IPS-11a (cell line): ENCODE results near the gene NDUFA8.

Experiments
- H3K4me3 ChIP-seq: one replicate; pipeline ENCODE4 v1.5.1; 2013; ENCODE audit warnings: low read depth, low read length, control low read depth

NDUFA8 gene

GRCh38 chr9:122159026-122159924 is at the start of gene NDUFA8, which contains the start of gene MORN5:
TSS of gene NDUFA8 (minus strand) at chr9:122159779. CDS start at chr9:122159677, 102 bp downstream.
TSS of gene MORN5 (plus strand) at chr9:122159908. CDS start at chr9:122159973, 65 bp downstream.
- H3K4me3 ChIP-seq, result peak within 1 kb of the TSS; percentile 75

DNA sequence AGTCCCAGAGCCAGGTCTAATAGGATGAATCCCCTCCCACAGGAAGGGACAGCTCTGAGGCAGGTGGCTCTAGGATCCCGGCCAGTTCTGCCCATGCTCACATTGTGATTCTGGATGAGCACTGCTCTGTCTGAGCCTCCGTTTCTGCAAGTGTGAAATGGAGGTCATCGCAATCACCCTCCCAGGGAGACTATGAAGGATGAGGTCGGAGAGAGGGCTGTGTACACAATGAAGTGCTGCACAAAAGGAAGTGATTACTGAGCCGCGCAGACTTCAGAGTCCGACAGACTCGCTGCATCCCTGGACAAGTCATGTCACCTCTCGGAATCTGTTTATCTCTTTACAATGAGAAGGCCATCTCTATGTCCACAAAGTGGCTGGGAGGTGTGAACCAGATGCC is 47.5 kb upstream of the NDUFA8 start:
- H3K4me3 ChIP-seq, result no peak overlapping the region

GRCh38 chr9:122206118-122207046 is 46.8 kb upstream of the NDUFA8 start:
- no peak overlapping the region for H3K4me3 ChIP-seq

DNA sequence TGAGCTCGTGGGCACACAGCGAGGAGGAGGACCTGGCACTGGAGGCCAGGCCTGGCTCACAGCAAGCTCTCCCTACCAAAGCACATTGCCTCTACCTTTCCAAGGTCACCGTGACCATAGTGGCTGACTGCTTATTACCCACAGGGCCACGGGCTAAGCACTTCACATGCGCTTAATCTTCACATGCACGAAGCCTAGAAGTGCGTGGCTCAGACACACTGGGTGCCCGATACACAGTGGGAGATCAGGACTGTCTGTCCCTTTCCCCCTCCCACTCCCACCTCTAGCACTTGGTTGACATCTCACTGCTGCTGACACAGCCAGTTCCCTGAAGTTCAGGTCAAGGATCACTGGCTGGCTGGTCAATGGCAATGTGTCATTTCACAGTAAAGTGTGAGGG is 45.6 kb upstream of the NDUFA8 start:
- H3K4me3 ChIP-seq, result no peak overlapping the region

- H3K4me3 ChIP-seq, result no peak overlapping the region
Observed at GRCh38 chr9:122204491-122204890, 44.9 kb upstream of the NDUFA8 start.

GRCh38 chr9:122204055-122204454 is 44.5 kb upstream of the NDUFA8 start:
- no peak overlapping the region for H3K4me3 ChIP-seq

- H3K4me3 ChIP-seq, result no peak overlapping the region
Observed at GRCh38 chr9:122202111-122202510, 42.5 kb upstream of the NDUFA8 start.

GRCh38 chr9:122201641-122202040 is 42.1 kb upstream of the NDUFA8 start:
- H3K4me3 ChIP-seq, result no peak overlapping the region

GRCh38 chr9:122200960-122201595 is 41.5 kb upstream of the NDUFA8 start:
- H3K4me3 ChIP-seq, result no peak overlapping the region

GRCh38 chr9:122197882-122198281 is 38.3 kb upstream of the NDUFA8 start:
- no peak overlapping the region for H3K4me3 ChIP-seq

DNA sequence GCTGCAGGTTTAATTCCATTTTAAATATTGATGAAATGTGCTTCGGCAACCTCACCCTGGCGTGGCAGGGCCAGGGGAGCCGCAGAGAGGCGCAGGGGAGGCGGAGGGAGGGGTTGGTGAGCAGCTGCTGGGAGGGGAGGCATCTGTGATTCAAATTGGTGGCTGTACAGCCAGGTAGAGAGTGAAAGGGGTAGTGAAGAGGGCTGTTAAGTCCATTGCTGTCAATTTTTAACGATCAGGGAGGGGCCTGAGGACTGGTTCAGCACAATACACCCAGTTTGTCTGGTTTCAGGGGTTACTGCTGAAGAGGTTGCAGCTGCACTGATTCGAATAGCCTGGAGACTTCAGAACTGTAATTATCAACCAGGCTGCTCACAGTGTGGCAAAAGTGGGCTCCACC is 37.8 kb upstream of the NDUFA8 start:
- H3K4me3 ChIP-seq, result no peak overlapping the region

DNA sequence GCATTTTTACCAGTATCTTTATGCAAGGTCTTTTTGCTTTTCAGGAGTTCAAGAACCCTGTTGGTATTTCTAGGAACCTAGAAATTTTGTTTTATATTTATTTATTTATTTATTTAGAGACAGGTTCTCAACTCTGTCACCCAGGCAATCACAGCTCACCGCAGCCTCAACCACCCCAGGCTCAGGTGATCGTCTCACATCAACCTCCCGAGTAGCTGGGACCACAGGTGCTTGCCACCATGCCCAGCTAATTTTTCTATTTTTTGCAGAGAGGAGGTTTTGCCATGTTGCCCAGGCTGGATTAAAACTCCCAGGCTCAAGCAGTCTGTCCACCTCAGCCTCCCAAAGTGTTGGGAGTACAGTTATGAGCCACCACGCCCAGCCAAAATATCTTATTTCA is 36.3 kb upstream of the NDUFA8 start:
- H3K4me3 ChIP-seq, result no peak overlapping the region

DNA sequence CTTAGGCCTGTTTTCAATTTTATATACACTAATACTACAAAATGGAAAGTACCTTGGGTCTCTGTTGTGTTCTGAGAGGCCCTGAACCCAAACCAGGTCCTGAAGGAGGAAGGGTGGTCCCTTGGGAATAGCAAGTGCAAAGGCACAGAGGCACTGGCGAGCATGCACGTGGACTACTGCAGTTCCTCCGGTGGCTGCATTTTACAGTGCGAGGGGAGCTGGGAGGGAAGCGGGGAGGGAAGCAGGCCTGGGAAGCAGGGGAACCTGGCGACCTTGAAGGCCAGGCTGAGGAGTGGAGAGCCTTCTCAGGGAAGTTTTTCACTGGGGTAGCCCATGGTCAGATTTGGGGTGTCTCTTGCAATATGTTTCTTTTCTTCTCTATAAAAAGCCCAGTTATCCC is 34.1 kb upstream of the NDUFA8 start:
- H3K4me3 ChIP-seq, result no peak overlapping the region

DNA sequence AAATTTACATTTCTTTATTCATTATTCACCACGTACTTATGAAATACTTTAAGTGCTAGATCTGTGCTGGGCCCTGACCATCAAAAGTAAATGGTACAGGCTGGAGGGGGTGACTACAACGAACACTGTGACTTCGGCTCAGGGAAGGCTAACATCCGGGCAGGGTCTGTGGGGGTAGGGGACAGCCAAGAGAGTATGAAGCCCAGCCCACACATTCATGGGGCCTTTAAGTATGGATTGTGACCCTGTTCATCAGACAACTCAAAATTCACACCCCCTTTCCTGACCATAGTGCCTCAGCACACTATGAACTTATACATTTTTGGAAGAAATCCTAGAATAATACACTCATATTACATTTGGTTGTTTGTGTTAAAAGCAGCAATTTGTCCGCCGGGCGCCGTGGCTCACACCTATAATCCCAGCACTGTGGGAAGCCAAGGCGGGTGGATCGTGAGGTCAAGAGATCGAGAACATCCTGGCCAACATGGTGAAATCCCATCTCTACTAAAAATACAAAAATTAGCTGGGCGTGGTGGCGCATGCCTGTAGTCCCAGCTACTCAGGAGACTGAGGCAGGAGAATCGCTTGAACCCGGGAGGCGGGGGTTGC is 33.4 kb upstream of the NDUFA8 start:
- no peak overlapping the region for H3K4me3 ChIP-seq

DNA sequence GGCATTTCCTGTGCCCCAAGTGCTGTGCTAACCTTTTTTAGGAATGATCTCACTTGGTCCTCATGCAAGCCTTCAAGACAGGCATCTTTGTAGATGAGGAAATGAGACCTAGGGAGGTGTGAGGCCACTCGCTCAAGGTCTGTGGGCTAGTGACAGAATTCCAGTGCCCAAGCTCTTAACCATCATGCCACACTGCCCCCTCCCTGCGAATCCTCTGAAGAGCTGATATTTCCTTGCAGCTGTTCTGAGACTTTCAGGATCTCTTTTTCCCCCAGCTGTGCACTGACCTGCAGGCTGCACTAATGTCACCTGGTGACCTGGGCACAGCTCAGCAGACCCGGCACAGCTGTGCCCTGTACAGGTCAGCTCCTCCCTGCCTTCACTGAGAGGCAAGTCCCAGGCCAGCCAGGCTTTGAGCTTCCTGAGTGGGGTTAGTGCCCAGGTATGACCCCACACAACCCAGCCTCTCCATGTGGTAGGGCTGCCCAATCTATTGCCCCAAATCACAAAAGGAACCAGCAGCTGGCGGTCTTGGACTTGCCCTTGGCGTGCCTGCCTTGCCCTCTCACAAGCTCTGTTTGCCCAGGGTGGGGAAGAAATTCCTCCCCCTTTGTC is 32.8 kb upstream of the NDUFA8 start:
- H3K4me3 ChIP-seq, result no peak overlapping the region

DNA sequence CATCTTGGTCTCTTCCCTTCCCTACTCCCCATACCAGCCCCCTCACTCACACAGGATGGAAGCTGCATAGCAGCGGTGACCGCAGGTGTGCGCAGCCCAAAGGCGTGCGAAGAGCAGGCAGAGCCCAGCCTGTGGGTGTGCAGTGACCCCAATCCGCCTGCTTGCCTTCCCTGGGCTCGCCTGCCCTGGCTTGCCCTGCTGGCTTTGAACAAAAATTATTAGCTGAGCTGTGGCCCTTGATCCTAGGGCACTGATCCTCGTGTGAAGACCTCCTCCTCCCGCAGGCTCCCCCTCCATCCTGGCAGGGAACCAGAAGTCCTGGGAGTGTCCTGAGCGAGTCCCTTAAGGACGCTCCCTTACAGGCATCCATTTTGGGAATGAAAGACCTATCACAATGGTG is 32.0 kb upstream of the NDUFA8 start:
- H3K4me3 ChIP-seq, result no peak overlapping the region

DNA sequence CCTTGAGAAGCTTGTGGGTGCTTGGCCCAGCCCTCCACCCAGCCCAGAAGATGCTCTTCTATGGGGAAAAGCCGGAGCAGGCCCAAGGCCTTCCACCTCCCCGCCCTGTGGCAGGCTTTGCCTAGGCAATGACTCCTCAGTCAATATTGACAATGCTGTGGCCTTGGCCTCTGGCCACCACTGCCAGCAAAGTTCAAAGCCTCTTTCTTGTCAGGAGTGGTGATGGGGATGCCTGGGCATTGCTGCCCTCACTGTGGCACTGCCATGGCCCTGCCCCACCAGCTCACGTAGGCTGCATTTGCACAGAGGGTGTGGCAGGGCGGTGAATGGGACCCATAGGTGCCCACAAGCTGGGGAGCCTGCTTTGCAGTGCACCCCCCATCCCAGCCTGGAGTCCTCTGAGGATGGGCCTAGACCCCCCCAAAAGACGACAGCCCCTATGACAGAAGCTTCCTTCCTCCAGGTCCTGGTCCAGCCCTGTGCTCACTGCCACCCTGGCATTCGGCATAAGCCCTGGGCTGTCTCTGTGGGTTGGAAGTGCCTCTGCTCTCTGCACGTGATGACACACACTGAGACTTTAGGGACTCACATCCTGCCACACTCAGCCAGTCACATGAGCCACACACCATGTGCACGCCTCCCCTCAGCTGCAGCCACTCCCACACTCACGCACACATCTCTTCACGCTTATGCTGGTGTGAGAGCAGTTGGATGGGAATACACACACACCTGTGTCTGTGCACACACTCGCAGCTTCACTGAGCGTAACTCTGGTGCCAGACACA is 31.2 kb upstream of the NDUFA8 start:
- H3K4me3 ChIP-seq, result no peak overlapping the region

DNA sequence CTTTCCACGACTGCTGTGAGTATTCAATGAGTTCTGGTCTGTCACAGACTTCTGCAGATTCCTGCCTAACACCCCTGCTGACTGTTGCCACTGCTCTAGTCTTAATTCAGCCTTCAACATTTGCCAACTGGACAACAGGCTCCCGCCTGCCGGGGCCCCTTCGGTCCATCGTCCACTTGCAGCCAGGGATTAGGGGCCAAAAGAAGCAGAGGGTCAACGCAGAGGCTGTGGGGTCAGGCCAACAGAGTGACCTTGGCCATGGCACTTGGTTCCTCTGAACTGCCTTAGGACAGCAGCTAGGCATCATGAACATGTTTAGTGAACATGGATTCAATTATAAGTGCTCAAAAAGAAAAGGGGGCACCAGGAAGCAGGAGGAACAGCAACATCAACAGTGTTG is 28.8 kb upstream of the NDUFA8 start:
- H3K4me3 ChIP-seq, result no peak overlapping the region

DNA sequence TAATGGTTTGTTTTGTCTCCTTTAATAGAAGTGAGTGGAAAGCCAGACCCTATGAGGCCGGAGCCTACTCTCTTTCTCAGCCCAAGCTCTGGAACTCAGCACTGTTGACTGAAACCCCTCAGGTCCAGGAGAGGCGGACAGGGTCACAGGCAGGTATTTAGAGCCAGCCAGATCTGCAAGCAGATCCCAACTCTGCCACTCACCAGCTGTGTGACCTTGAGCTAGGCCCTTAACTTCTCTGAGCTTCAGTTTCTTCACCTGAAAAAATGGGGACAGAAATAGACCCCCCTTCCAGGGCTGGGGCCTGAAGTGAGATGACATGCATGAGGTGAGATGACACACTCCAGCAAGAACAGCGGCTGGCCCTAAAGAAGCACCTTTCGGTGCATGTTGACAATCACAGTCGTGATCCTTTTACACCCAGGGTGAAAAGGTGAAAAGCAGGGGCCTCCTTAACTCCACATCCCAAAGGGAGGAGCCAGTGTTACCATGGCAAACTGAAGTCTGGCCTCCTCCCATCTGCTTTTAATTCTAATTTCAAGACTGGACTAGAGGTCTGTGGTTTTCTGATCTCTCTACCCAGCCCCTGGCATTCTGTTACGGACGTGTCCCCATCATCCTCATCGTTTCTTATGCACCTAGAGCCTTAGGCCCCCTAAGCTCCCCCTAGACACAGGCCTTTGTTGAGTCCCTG is 27.3 kb upstream of the NDUFA8 start:
- H3K4me3 ChIP-seq, result no peak overlapping the region
